GM20431 (cell line): ENCODE measurements around the gene ADA.
"Not testable (repeated sequence)": the region's sequence is repeated elsewhere in the genome, so short reads cannot be mapped to it uniquely, and the experiment has no call there.

Source experiments
- in situ Hi-C: fragments of 300-500 bp; cut with MseI, MboI; formaldehyde crosslinking; loops from one replicate; pipeline ENCODE4 v1.15.0; 2020; ENCODE audit warnings: low sequenced_read_pairs; ENCODE audit not compliant: unreplicated experiment

The ADA gene

DNA sequence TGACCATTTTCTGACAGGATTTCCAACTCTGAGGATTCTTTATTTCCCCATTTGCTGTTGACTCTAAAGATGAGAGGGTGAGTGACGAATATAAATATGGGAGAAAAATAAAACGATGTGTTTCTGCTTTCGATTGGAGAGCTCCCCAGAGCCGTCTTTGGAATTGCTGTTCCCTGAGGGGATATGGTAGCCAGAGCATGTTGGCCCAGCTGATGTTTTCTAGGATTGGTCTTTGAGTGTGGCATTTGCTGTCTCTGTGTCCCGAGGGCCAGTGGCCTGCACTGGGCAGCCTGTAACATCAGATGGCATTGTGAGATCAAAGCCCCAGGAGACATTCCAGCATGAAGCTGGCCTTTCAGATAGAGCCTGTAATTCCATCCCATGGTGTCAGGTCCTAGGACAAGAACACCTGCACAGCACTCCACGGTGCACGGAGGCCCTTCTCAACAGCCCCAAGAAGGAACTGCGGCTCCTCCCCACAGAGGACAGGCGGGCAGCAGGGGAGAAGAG lies 42.4 kb downstream of the ADA start:
- in situ Hi-C loops, result loop anchor here (25.0 kb wide), 1 partner anchor 222 kb away; no protein-coding TSS in a partner anchor

GRCh38 chr20:44606725-44607441 lies 44.6 kb downstream of the ADA start:
- in situ Hi-C loops, result loop anchor here (25.0 kb wide), 1 partner anchor 220 kb away; no protein-coding TSS in a partner anchor

- in situ Hi-C loops, result loop anchor here (25.0 kb wide), 1 partner anchor 216 kb away; no protein-coding TSS in a partner anchor
These were observed 48.2 kb downstream of the ADA start for GRCh38 chr20:44603327-44603726.

- in situ Hi-C loops, result loop anchor here (25.0 kb wide), 1 partner anchor 215 kb away; no protein-coding TSS in a partner anchor
These were observed 49.7 kb downstream of the ADA start for GRCh38 chr20:44601801-44602204.

DNA sequence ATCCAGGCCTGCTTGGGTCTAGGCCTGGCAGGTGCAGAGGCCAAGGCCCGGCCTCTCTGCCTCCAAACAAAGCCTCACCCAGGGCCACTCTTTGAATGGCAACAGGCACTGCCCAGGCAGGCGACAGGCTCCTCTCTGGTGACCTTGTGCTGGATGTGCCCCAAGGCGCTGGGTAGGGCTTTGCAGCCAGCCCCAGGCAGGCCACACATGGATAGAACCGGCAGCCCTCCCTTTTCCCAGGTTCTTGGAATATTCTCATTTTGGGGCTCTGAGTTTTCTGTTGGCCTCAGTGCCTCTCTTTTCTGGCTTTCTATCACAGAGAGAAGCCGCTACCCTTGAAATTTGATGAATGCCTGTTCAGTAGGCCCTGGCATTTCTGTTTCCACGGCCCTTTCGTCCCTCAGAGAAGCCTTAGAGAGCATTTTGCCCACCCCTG lies 50.2 kb downstream of the ADA start:
- in situ Hi-C loops, result loop anchor here (25.0 kb wide), 1 partner anchor 214 kb away; no protein-coding TSS in a partner anchor

DNA sequence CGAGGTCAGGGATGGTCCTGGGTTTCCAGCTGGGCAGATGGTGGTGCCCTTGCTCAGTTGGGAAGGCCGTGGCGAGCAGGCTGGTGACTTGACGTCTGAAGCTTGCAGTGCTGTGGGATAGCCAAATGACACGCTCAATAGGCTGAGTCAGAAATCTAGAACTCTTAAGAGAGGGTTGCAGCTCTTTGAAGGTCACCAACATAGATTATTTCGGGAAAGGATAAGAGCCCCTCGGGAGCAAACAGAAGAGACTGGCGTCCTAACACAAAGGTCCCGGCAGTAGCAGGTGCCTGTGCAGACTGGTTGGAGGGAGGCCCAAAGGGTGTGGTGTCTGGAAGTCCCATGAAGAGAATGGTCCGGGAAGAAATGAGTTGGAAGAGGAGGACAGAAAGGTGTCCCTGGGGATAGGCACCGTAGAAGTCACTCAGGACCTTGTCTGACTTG lies 50.7 kb downstream of the ADA start:
- in situ Hi-C loops, result loop anchor here (25.0 kb wide), 1 partner anchor 213 kb away; no protein-coding TSS in a partner anchor

- in situ Hi-C loops, result loop anchor here (25.0 kb wide), 1 partner anchor 213 kb away; no protein-coding TSS in a partner anchor
These were observed 51.2 kb downstream of the ADA start for GRCh38 chr20:44600301-44600700.

DNA sequence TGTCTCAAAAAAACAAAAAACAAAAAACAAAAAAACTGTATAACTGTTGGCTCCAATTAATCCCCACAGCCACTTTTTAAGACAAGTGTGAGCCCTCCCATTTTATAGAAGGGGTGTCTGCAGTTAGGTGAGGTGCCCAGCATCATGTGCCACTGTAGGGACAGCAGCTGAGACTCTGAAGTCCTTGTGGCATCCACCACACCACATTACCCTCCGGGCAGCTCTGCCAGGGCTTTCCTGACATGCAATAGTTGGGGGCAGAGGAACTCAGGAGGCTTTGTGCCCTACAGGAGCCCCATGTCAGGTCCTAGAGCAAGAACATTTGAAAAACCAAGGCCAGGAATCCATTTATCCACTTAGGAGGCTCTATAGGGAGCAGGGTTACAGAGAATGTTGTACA lies 51.8 kb downstream of the ADA start:
- in situ Hi-C loops, result loop anchor here (25.0 kb wide), 1 partner anchor 212 kb away; no protein-coding TSS in a partner anchor

DNA sequence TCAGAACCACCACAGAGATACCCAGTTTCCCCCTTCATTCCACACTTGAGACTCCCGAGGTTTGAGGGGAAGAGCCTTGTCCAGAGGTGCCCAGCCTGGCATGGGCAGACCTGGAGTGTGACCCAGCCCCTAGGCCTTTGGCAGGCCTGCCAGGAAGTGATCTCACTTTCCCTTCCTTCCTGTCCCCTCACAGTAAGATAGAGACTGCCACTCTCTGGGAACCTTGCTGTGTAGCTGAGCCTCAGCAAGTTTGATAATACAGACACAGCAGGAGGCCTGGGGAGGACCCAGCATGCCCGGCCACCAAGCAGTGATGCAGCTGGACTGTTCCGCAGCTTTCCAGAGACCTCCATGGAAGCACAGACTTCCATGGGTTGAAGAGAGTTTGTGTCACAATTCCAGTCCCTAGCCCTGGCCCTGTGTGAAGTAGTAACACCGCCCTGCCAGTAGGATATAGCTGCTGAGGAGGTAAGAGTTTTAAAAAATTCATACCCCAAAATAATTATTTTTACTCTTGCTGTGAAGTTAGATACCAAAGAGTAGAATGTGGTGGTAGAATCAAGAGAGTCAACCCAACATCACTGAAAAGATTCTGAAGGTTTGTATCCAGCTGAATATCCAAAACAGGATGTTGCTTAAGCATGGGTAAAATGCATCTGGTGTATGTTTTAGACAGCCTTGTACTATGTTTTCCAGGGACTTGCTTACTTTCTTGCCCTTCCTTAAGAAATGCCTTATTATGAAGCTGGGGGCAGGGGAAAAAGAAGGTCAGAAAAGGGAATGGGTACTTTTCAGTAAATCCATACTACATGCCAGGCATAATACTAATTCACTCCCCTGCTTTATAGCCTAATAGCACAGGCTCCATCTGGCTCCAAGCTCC lies 52.8 kb downstream of the ADA start:
- in situ Hi-C loops, result no loop called here

- in situ Hi-C loops, result no loop called here
These were observed 53.6 kb downstream of the ADA start for GRCh38 chr20:44597930-44598329.

DNA sequence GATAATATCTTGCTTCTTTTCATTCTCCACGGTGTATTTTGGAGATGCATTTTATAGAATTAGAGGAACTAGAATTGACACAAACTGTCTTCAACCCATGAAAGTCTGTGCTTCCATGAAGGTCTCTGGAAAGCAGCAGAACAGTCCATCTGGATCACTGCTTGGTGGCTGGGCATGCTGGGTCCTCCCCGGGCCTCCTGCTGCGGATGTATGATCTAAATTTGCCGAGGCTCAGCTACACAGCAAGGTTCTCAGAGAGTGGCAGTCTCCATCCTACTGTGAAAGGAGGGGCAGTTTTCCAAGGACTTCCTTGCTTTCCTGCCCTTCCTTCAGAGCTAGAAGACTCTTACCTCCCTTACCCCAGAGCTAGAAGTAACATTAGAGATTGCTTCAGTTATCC lies 54.0 kb downstream of the ADA start:
- in situ Hi-C loops, result no loop called here

DNA sequence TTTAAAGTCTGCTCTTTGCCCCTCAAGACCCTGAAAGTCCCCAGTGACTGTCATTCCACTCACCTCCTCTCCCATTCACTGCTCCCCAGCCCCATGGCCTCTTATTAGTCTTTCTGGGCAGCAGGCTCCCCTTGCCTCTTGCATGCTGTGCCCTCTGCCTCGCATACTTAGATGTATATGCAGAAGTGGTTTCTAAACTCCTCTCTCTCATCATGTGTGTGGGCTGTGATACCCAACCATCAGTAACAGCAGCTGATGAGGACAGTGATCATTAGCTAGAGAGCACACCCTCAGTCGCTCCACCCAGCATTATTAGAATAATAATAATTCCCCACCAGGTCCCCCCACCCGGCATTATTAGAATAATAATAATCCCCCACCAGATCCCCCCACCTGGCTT lies 54.6 kb downstream of the ADA start:
- in situ Hi-C loops, result no loop called here

- in situ Hi-C loops, result no loop called here
These were observed 55.5 kb downstream of the ADA start for GRCh38 chr20:44596010-44596409.

GRCh38 chr20:44594730-44595129 lies 56.8 kb downstream of the ADA start:
- in situ Hi-C loops, result no loop called here

GRCh38 chr20:44593751-44594150 lies 57.7 kb downstream of the ADA start:
- in situ Hi-C loops, result no loop called here

GRCh38 chr20:44592366-44592765 lies 59.1 kb downstream of the ADA start:
- in situ Hi-C loops, result no loop called here

GRCh38 chr20:44590980-44591778 lies 60.3 kb downstream of the ADA start:
- in situ Hi-C loops, result no loop called here

GRCh38 chr20:44589537-44589936 lies 62.0 kb downstream of the ADA start:
- in situ Hi-C loops, result no loop called here

DNA sequence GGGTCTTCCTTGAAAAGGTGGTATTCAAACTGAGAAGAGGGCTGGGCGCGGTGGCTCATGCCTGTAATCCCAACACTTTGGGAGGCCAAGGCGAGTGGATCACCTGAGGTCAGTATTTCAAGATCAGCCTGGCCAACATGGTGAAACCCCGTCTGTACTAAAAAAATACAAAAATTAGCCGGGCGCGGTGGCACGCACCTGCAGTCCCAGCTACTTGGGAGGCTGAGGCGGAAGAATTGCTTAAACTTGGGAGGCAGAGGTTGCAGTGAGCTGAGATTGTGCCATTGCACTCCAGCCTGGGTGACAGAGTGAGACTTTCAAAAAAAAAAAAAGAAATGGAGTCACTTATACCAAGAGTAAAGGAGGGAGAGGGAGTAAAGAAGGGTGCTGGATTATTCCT lies 63.2 kb downstream of the ADA start:
- in situ Hi-C loops, result not testable (repeated sequence)
